GM19455 (cell line): ENCODE measurements around the gene HK1.
"Not testable (repeated sequence)": the region's sequence is repeated elsewhere in the genome, so short reads cannot be mapped to it uniquely, and the experiment has no call there.

ENCODE experiments used
- ATAC-seq: cut with Tn5 transposase; IDR thresholded peaks from one replicate; pipeline ENCODE4 v1.9.1; 2021; ENCODE audit not compliant: unreplicated experiment

HK1 gene

DNA sequence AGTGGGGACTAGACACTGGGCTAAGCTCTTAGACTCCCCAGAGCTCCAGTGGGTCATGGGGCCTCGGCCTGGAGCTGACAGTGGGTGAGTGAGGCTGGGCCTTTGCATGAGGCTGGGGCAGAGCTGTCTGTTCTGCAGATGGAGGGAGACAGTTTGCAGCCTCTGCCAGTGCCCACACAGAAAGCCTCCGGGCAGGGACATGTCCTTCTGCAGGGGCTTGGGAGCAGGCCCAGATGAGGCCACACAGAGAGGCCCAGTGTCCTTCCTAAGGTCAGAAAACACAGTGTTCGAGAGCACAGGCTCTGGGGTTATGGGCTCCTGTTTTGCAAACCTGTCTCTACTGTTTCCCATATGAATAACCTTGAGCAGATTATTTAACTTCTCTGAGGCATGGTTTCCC is 25.1 kb upstream of the HK1 start:
- no peak for ATAC-seq

- no peak for ATAC-seq
These were observed 23.4 kb upstream of the HK1 start for GRCh38 chr10:69254877-69255276.

GRCh38 chr10:69259547-69260243 is 18.6 kb upstream of the HK1 start:
- no peak for ATAC-seq

DNA sequence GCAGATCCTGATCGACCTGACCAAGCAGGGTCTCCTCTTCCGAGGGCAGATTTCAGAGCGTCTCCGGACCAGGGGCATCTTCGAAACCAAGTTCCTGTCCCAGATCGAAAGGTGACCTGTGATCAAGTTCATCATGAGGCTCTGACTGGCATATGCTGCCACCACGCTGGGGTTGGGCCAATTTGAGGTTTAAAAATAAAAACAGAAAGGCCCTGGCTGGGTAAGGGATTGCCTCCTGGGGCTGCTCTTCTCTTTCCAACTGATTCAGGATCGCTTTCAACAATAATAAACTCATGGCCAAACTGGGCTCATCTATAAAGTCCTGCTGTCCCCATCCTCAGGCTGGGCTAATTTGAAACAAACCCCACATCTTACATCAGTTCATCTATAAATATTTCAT is 17.1 kb upstream of the HK1 start:
- no peak for ATAC-seq

- ATAC-seq, result no peak
These were observed 16.0 kb upstream of the HK1 start for GRCh38 chr10:69262292-69262751.

GRCh38 chr10:69265521-69265920 is 12.8 kb upstream of the HK1 start:
- no peak for ATAC-seq

GRCh38 chr10:69268761-69269416 is 9.4 kb upstream of the HK1 start:
- no peak for ATAC-seq

DNA sequence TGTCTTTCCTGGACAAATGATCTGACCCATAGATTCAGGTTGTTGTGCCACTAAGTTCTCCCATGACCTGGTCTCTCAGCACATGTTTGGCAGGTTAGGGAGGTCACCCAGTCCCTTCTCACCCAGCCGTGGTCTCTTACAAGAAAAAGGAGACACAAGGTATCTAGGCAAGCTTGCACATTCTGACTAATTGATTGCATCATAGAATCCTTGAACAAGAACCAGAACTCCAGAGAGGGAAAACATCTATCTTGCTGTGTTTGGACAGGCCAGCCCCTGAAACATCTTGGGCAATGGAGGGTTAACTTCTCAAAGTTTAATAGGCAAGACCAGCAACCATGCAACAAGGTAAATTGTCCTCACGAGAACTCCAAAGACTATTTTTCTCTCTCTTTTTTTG is 8.5 kb upstream of the HK1 start:
- no peak for ATAC-seq

- ATAC-seq, result no peak
These were observed 7.3 kb upstream of the HK1 start for GRCh38 chr10:69270990-69271389.

DNA sequence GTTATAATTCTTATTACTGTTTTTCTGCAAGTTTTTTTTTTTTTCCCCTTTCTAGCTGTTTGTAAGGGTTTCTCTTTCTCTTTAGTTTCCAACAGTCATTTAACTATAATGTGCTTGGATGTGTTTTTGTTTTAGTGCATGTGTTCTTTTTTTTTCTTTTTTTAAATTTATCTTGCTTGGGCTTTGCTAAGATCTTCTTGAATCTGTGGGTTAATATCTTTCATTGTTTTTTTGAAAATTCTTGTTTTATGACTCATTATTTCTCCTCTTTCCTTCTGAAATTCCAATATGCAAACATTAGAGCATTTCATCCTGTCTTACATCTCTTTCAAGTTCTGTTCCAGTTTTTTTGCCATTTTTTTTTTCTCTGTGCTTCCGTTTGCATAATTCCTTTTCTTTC is 5.7 kb upstream of the HK1 start:
- no peak for ATAC-seq

- ATAC-seq, result no peak
These were observed 2.9 kb upstream of the HK1 start for GRCh38 chr10:69275444-69275843.

- no peak for ATAC-seq
These were observed 1.8 kb upstream of the HK1 start for GRCh38 chr10:69276503-69276902.

- no peak for ATAC-seq
These were observed 814 bp downstream of the HK1 start for GRCh38 chr10:69279110-69279509.

DNA sequence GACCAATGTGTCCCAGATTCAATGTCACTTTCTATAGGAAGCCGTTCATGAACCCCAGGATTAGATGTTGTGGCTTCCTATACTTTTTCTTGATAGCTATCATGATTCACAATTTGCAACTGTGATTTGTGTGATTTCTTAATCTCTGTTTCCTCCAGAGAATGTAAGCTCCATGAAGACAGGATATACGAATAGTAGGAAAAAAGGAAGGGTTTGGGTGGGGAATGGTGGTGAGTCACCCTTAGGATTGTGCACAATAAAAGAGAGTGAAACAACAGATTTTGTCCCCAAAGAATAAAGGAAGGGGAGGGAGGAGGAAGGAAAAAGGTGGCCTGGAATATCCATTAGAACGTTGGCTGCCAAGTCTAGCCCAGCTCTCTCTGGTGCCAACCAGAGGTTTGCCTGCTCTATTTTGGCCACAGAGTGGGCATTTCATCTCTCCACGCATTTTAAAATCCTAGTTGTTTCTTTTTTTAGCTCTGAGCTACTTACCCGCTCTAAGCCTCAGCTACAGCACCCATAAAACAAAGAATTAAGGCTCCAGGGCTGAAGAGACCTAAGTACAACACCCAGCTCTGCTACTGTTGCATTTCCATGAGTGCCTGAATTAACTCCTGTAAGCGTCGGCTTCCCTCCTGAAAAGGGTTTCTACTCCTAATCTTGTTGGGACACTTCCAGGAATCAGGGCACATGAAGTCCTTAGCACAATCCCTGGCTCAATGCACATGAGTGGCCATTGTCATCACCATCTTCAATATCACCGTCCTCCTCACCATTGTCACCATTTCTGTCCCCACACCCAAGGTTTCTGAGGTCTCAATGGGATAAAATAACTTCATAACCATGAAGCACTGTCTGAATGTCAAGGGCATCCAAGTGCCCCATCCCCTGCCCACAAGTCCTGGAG is 3.5 kb downstream of the HK1 start:
- no peak for ATAC-seq

GRCh38 chr10:69284402-69284801 is 6.1 kb downstream of the HK1 start:
- ATAC-seq, result not testable (repeated sequence)

- ATAC-seq, result no peak
These were observed 7.4 kb downstream of the HK1 start for GRCh38 chr10:69285699-69286098.

- ATAC-seq, result no peak
These were observed 8.9 kb downstream of the HK1 start for GRCh38 chr10:69287181-69287580.

- no peak for ATAC-seq
These were observed 12.7 kb downstream of the HK1 start for GRCh38 chr10:69290993-69291392.

DNA sequence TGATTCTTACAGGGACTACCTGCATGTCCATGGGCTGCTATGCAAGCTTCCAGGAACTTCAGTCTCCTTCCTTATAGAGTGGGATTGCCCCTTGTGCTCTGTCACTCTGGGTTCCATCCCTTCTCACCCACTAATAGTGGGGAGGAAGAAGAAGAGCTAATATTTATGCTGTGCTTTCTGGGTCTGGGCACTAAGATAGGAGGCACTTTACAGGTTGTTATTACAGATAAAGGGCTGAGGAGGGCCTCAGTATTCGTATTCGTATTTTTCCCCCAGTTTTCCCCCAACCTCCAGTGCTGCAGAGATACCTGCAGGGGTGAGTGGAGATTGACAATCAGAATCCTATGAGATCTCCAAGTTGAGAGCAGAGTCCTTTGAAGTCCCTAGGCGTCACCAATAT is 14.2 kb downstream of the HK1 start:
- ATAC-seq, result no peak

GRCh38 chr10:69295027-69295636 is 16.8 kb downstream of the HK1 start:
- ATAC-seq, result no peak

GRCh38 chr10:69303632-69304051 is 25.3 kb downstream of the HK1 start:
- no peak for ATAC-seq
